Measurements from ENCODE around the gene ATG10. TPM values are rescaled to one million over a fixed set of nuclear protein-coding genes. Genes with fewer than 3 reads are reported as not detected.

The ATG10 gene
- total RNA-seq, 1 donor from 2014 or later, result 14.8 TPM

DNA sequence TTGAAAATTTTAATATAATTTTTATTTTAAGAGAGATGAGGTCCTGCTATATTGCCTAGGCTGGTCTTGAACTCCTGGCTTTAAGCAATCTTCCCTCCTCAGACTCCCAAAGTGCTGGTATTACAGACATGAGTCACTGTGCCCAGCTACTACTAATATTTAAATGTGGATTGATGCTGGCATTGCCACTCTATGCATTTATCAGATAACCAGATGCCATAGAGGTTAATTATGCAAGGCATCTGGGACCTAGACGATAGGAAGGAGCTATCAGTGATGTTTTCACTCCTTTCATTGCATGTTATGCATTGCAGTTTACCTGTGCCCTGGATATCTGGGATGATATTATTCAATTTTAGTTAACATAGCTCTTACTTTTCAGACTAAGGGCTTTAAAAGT is 179.4 kb downstream of the ATG10 start:
- Mint-ChIP-seq H3K4me3 (no peak overlapping the region), H3K27me3 (ENCODE audit: low read depth) (no peaks in the 10 kb centered on the region), H3K9me3 (no peaks in the 10 kb centered on the region), H3K36me3 (peaks cover 2% of the 10 kb centered on the region), H3K27ac (no peak overlapping the region), H3K4me1 (peaks cover 14% of the 10 kb centered on the region)
- TF ChIP-seq, protein P1, sequence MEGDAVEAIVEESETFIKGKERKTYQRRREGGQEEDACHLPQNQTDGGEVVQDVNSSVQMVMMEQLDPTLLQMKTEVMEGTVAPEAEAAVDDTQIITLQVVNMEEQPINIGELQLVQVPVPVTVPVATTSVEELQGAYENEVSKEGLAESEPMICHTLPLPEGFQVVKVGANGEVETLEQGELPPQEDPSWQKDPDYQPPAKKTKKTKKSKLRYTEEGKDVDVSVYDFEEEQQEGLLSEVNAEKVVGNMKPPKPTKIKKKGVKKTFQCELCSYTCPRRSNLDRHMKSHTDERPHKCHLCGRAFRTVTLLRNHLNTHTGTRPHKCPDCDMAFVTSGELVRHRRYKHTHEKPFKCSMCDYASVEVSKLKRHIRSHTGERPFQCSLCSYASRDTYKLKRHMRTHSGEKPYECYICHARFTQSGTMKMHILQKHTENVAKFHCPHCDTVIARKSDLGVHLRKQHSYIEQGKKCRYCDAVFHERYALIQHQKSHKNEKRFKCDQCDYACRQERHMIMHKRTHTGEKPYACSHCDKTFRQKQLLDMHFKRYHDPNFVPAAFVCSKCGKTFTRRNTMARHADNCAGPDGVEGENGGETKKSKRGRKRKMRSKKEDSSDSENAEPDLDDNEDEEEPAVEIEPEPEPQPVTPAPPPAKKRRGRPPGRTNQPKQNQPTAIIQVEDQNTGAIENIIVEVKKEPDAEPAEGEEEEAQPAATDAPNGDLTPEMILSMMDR (IDR thresholded peaks at IDR 0.05; ENCODE audit: unreplicated experiment), result no peak
- DNase-seq (ENCODE audit: low spot score in 2 of 2, unreplicated experiment in 2 of 2), result no peak

DNA sequence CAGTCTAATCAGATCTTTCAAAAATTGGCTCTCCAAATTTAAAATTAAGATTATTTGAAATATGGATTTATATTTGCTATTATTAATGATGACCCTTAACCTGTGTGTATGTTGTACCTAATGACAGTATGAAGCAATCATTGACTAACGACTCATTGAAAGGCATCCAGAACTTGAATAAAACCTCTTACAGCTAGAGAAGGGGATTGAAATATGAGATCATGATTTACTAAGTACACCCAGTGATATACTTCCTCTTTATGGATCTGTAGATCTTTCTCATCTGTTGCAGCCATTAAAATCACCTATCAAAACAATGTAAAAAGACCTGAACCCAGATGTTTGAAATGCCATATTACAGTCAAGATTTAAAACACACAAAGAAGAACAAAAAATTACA is 179.8 kb downstream of the ATG10 start:
- Mint-ChIP-seq H3K27ac (peak overlapping the region; percentile 41), H3K36me3 (peaks cover 2% of the 10 kb centered on the region), H3K9me3 (no peaks in the 10 kb centered on the region), H3K4me3 (no peak overlapping the region), H3K4me1 (peaks cover 14% of the 10 kb centered on the region), H3K27me3 (ENCODE audit: low read depth) (no peaks in the 10 kb centered on the region)
- no peak for DNase-seq (ENCODE audit: low spot score in 2 of 2, unreplicated experiment in 2 of 2)
- TF ChIP-seq, protein P1 (IDR thresholded peaks at IDR 0.05; ENCODE audit: unreplicated experiment), result no peak

DNA sequence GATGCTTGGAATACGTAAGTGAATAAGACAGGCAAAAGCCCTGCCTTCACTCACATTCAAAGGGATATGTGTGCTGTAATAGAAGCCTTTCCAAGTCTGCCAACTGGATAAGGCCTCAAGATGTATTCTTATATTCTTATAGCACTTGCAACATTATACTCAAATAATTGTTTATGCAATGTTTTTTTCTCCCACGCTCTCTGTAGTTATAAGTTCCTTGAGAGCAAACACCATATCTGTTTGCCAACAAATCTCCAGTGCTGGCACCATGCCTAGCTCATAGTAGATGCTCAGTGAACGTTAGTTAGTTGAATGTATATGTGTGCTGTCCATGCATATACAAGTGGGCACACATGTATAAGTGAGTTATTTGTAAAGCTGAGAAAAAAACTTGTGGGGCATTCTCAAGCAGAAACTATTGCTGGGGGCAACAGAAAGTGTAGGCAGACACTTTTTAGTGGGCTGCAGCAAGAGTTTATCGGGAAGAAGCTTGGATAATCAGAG is 181.2 kb downstream of the ATG10 start:
- Mint-ChIP-seq H3K27ac (no peak overlapping the region), H3K27me3 (ENCODE audit: low read depth) (no peaks in the 10 kb centered on the region), H3K9me3 (no peaks in the 10 kb centered on the region), H3K4me3 (no peak overlapping the region), H3K36me3 (no peaks in the 10 kb centered on the region), H3K4me1 (peaks cover 14% of the 10 kb centered on the region)
- TF ChIP-seq, protein P1 (IDR thresholded peaks at IDR 0.05; ENCODE audit: unreplicated experiment), result no peak
- no peak for DNase-seq (ENCODE audit: low spot score in 2 of 2, unreplicated experiment in 2 of 2)

DNA sequence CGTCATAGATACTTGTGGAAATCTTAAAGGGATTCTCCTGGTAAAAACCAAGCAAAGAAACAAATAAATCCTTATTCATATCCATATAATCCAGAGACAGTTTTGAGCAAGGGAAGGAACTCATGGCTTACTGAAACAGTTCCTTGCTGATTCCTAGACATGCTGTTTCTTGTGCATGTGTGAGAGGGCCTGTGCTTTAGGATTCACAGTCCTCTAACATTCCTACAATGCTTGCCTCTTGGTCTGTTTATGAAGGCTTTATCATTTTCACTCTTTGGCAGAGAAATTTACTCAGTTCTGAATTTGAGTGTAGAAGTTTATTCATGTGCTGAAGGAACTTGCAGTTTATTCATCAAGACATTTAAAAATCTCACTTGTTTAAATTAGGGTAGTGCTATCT is 183.0 kb downstream of the ATG10 start:
- Mint-ChIP-seq H3K27me3 (ENCODE audit: low read depth) (no peaks in the 10 kb centered on the region), H3K36me3 (no peaks in the 10 kb centered on the region), H3K27ac (peak overlapping the region; percentile 50), H3K4me1 (peaks cover 14% of the 10 kb centered on the region), H3K9me3 (no peaks in the 10 kb centered on the region), H3K4me3 (no peak overlapping the region)
- DNase-seq (ENCODE audit: low spot score in 2 of 2, unreplicated experiment in 2 of 2), result no peak
- TF ChIP-seq, protein P1 (IDR thresholded peaks at IDR 0.05; ENCODE audit: unreplicated experiment), result no peak

DNA sequence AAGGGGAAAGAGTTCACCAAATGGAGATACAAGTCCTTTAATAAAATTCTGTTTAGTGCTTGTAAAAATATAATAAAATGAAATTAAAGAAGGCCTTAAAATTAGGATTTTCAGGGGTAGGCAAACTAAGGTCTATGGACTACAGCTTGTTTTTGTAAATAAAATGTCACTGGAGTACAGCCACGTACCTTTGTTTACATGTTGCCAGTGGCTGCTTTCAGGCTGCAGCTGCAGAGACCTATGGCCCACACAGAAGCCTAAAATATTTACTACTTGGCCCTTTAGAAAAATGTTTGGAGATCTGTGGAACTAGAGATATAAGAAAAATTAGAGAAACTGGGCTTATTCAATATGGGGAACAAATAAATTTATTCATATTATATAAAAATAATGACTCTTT is 183.5 kb downstream of the ATG10 start:
- H3K27me3 Mint-ChIP-seq (ENCODE audit: low read depth), result no peaks in the 10 kb centered on the region
- no peak for DNase-seq (ENCODE audit: low spot score in 2 of 2, unreplicated experiment in 2 of 2)
- H3K9me3 Mint-ChIP-seq, result no peaks in the 10 kb centered on the region
- H3K4me3 Mint-ChIP-seq, result no peak overlapping the region
- H3K36me3 Mint-ChIP-seq, result no peaks in the 10 kb centered on the region
- TF ChIP-seq, protein P1 (IDR thresholded peaks at IDR 0.05; ENCODE audit: unreplicated experiment), result no peak
- peak overlapping the region; percentile 50 for H3K27ac Mint-ChIP-seq
- peaks cover 14% of the 10 kb centered on the region for H3K4me1 Mint-ChIP-seq

DNA sequence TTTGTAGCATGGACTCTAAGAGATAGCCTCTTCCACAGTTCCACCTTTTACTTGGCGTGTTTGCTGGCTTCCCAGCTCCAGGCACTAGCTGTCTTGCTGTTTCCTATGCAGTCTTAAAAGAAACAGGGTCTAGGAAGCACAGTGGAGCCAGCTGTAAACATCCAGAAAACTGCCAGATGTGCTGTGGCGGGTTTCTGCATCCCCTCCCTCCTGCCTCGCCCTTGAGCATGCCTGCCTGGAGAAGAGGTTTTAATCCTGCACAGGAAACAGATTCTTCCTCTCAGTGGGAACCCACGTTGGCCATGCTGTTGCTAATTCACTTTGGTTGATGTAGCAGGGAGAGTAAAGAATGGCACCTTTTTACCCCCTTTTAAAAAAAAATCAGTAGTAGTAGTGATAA is 185.1 kb downstream of the ATG10 start:
- no peak for DNase-seq (ENCODE audit: low spot score in 2 of 2, unreplicated experiment in 2 of 2)
- no peak overlapping the region for H3K27ac Mint-ChIP-seq
- H3K4me1 Mint-ChIP-seq, result peaks cover 11% of the 10 kb centered on the region
- H3K36me3 Mint-ChIP-seq, result no peaks in the 10 kb centered on the region
- no peak overlapping the region for H3K4me3 Mint-ChIP-seq
- H3K27me3 Mint-ChIP-seq (ENCODE audit: low read depth), result no peaks in the 10 kb centered on the region
- TF ChIP-seq, protein P1 (IDR thresholded peaks at IDR 0.05; ENCODE audit: unreplicated experiment), result no peak
- no peaks in the 10 kb centered on the region for H3K9me3 Mint-ChIP-seq

Measured in mesothelial cell of epicardium (in vitro differentiated cells).